HL-60/S4 treated with retinoic acid at 250 ng/mL for 4 days and 3 days (cell line): ENCODE measurements around the gene SEC22B.
"Not testable (repeated sequence)": the region's sequence is repeated elsewhere in the genome, so short reads cannot be mapped to it uniquely, and the experiment has no call there.

Experiments used
- in situ Hi-C: fragments of 300-500 bp; cut with MboI; formaldehyde crosslinking; loops from 2 replicates; pipeline ENCODE4 v1.7.0; 2022; ENCODE audit warnings: low sequenced_read_pairs

Gene SEC22B

GRCh38 chr1:120145806-120146205 is 30.5 kb downstream of the SEC22B start:
- in situ Hi-C loops: not testable (repeated sequence)

- in situ Hi-C loops: not testable (repeated sequence)
Observed at GRCh38 chr1:120144626-120145025, 31.7 kb downstream of the SEC22B start.

GRCh38 chr1:120144169-120144568 is 32.2 kb downstream of the SEC22B start:
- in situ Hi-C loops: not testable (repeated sequence)

GRCh38 chr1:120143334-120143733 is 33.0 kb downstream of the SEC22B start:
- in situ Hi-C loops: not testable (repeated sequence)

GRCh38 chr1:120142512-120143263 is 33.6 kb downstream of the SEC22B start:
- in situ Hi-C loops: not testable (repeated sequence)

- in situ Hi-C loops: not testable (repeated sequence)
Observed at GRCh38 chr1:120141865-120142264, 34.5 kb downstream of the SEC22B start.

- in situ Hi-C loops: not testable (repeated sequence)
Observed at GRCh38 chr1:120140656-120141265, 35.6 kb downstream of the SEC22B start.

- in situ Hi-C loops: not testable (repeated sequence)
Observed at GRCh38 chr1:120136086-120136485, 40.2 kb downstream of the SEC22B start.

- in situ Hi-C loops: not testable (repeated sequence)
Observed at GRCh38 chr1:120133928-120134325, 42.4 kb downstream of the SEC22B start.

GRCh38 chr1:120133228-120133927 is 42.9 kb downstream of the SEC22B start:
- in situ Hi-C loops: no loop called here

GRCh38 chr1:120132406-120132763 is 43.9 kb downstream of the SEC22B start:
- in situ Hi-C loops: not testable (repeated sequence)

- in situ Hi-C loops: not testable (repeated sequence)
Observed at GRCh38 chr1:120131611-120132405, 44.5 kb downstream of the SEC22B start.

GRCh38 chr1:120127921-120128320 is 48.4 kb downstream of the SEC22B start:
- in situ Hi-C loops: not testable (repeated sequence)

- in situ Hi-C loops: not testable (repeated sequence)
Observed at GRCh38 chr1:120126216-120126615, 50.1 kb downstream of the SEC22B start.

GRCh38 chr1:120124628-120125027 is 51.7 kb downstream of the SEC22B start:
- in situ Hi-C loops: not testable (repeated sequence)

GRCh38 chr1:120123813-120124510 is 52.4 kb downstream of the SEC22B start:
- in situ Hi-C loops: not testable (repeated sequence)

- in situ Hi-C loops: not testable (repeated sequence)
Observed at GRCh38 chr1:120122262-120122893, 53.9 kb downstream of the SEC22B start.

- in situ Hi-C loops: not testable (repeated sequence)
Observed at GRCh38 chr1:120121830-120122229, 54.5 kb downstream of the SEC22B start.

- in situ Hi-C loops: not testable (repeated sequence)
Observed at GRCh38 chr1:120120525-120120924, 55.8 kb downstream of the SEC22B start.
